ENCODE data around the gene TFIP11.

TFIP11 gene

GRCh38 chr22:26494506-26494905, 17.8 kb downstream of the TFIP11 start:
- Histone ChIP-seq H3K9ac (ENCODE audit: low read length) (no peak overlapping the region), H2AFZ (ENCODE audit: low read length) (no peak overlapping the region), H3K4me3 (ENCODE audit: low read depth, low read length, poor library complexity, severe bottlenecking) (no peak overlapping the region), H3K9me2 (ENCODE audit: low read depth, low read length) (no peaks in the 10 kb centered on the region), H3F3A (ENCODE audit: insufficient read depth, low read length) (no peaks in the 10 kb centered on the region), H3K9me3 (ENCODE audit: low read length) (no peaks in the 10 kb centered on the region), H3K4me2 (ENCODE audit: low read length) (no peak overlapping the region), H3K27ac (ENCODE audit: low read depth, low read length, poor library complexity, severe bottlenecking) (no peak overlapping the region), H4K20me1 (ENCODE audit: insufficient read depth, low read length) (no peaks in the 10 kb centered on the region), H3K27me3 (ENCODE audit: insufficient read depth, low read length) (no peaks in the 10 kb centered on the region), H3K4me1 (ENCODE audit: insufficient read depth, low read length, severe bottlenecking) (peaks cover under 1% of the 10 kb centered on the region), H3K79me2 (ENCODE audit: insufficient read depth, low read length) (no peaks in the 10 kb centered on the region), H3K36me3 (ENCODE audit: insufficient read depth, low read length) (peaks cover 89% of the 10 kb centered on the region)
- TF ChIP-seq EZH2 (IDR thresholded peaks at IDR 0.05; ENCODE audit: borderline replicate concordance, low read length) (no peak), CTCF (IDR thresholded peaks at IDR 0.05; ENCODE audit: low read length) (no peak)

GRCh38 chr22:26492220-26492619, 20.1 kb downstream of the TFIP11 start:
- Histone ChIP-seq H3K27me3 (ENCODE audit: insufficient read depth, low read length) (no peaks in the 10 kb centered on the region), H3K9me3 (ENCODE audit: low read length) (no peaks in the 10 kb centered on the region), H3K4me3 (ENCODE audit: low read depth, low read length, poor library complexity, severe bottlenecking) (no peak overlapping the region), H3K9ac (ENCODE audit: low read length) (no peak overlapping the region), H3K9me2 (ENCODE audit: low read depth, low read length) (no peaks in the 10 kb centered on the region), H3F3A (ENCODE audit: insufficient read depth, low read length) (no peaks in the 10 kb centered on the region; the same call in 1 of the 2 replicates), H3K4me1 (ENCODE audit: insufficient read depth, low read length, severe bottlenecking) (peaks cover 23% of the 10 kb centered on the region), H3K27ac (ENCODE audit: low read depth, low read length, poor library complexity, severe bottlenecking) (no peak overlapping the region), H2AFZ (ENCODE audit: low read length) (no peak overlapping the region), H3K79me2 (ENCODE audit: insufficient read depth, low read length) (no peaks in the 10 kb centered on the region), H4K20me1 (ENCODE audit: insufficient read depth, low read length) (no peaks in the 10 kb centered on the region), H3K4me2 (ENCODE audit: low read length) (no peak overlapping the region), H3K36me3 (ENCODE audit: insufficient read depth, low read length) (peaks cover 100% of the 10 kb centered on the region)
- TF ChIP-seq EZH2 (IDR thresholded peaks at IDR 0.05; ENCODE audit: borderline replicate concordance, low read length) (no peak), CTCF (IDR thresholded peaks at IDR 0.05; ENCODE audit: low read length) (no peak)

- Histone ChIP-seq H3K27ac (ENCODE audit: low read depth, low read length, poor library complexity, severe bottlenecking) (peak overlapping the region; percentile 95), H3K4me3 (ENCODE audit: low read depth, low read length, poor library complexity, severe bottlenecking) (no peak overlapping the region), H3K9me2 (ENCODE audit: low read depth, low read length) (no peaks in the 10 kb centered on the region), H3K9ac (ENCODE audit: low read length) (no peak overlapping the region), H3K4me2 (ENCODE audit: low read length) (no peak overlapping the region), H3K4me1 (ENCODE audit: insufficient read depth, low read length, severe bottlenecking) (peaks cover 50% of the 10 kb centered on the region), H2AFZ (ENCODE audit: low read length) (no peak overlapping the region), H3K36me3 (ENCODE audit: insufficient read depth, low read length) (peaks cover 85% of the 10 kb centered on the region), H4K20me1 (ENCODE audit: insufficient read depth, low read length) (no peaks in the 10 kb centered on the region), H3K79me2 (ENCODE audit: insufficient read depth, low read length) (peaks cover 23% of the 10 kb centered on the region), H3K9me3 (ENCODE audit: low read length) (no peaks in the 10 kb centered on the region), H3F3A (ENCODE audit: insufficient read depth, low read length) (no peaks in the 10 kb centered on the region; the same call in 1 of the 2 replicates), H3K27me3 (ENCODE audit: insufficient read depth, low read length) (no peaks in the 10 kb centered on the region)
- TF ChIP-seq EZH2 (IDR thresholded peaks at IDR 0.05; ENCODE audit: borderline replicate concordance, low read length) (no peak), CTCF (IDR thresholded peaks at IDR 0.05; ENCODE audit: low read length) (no peak)
These were observed 22.7 kb downstream of the TFIP11 start for GRCh38 chr22:26489447-26490036.
